HepG2 (cell line): ENCODE measurements around the gene JPH4. TPM values are rescaled to one million over a fixed set of nuclear protein-coding genes. Genes with fewer than 3 reads are reported as not detected.
"Not testable (repeated sequence)": the region's sequence is repeated elsewhere in the genome, so short reads cannot be mapped to it uniquely, and the experiment has no call there.

Experiments used
- ATAC-seq: fragments of 200-7000 bp; cut with Tn5 transposase; 3 replicates; pipeline ENCODE4 v1.9.1; 2020; ENCODE audit warnings: mild to moderate bottlenecking, moderate library complexity
- BruUV-seq: library from RNA; stranded (reverse); fragments of 400-500 nt; replicated peaks from 2 replicates; lab custom pipeline; 2021; lab: Mats Ljungman, UMichigan
- CTCF ChIA-PET: fragments of 300-600 bp; formaldehyde crosslinking; extraction: SDS; loops from one replicate; lab custom pipeline; 2021; ENCODE audit warnings: low total read pairs, inconsistent platforms, low intra/inter-chr PET ratio; lab: Yijun Ruan, JAX
- POLR2A ChIA-PET: fragments of 350-600 bp; sonication (Branson Sonifier 250); formaldehyde crosslinking; loops from one replicate; lab custom pipeline; 2020; ENCODE audit warnings: antibody characterized with exemption, inconsistent platforms; lab: Yijun Ruan, JAX
- DNase-seq: peaks from one replicate; pipeline ENCODE4 v3.0.0-alpha.2; 2015; ENCODE audit warnings: low spot score
- FAIRE-seq: peaks from 3 replicates; lab custom pipeline; 2011; peaks lifted over from hg19 to GRCh38; lab: Jason Lieb, UNC
- H2AFZ ChIP-seq: one replicate; pipeline ENCODE4 v1.6.1; 2011; ENCODE audit warnings: low read length, inconsistent platforms
- H3K27ac ChIP-seq: fragments of 300-600 bp; 3 replicates; pipeline ENCODE4 v1.8.0; 2011; ENCODE audit warnings: mixed run types, mild to moderate bottlenecking, mixed read lengths, low read length, inconsistent platforms; ENCODE audit not compliant: insufficient read depth; ENCODE audit errors: extremely low read length
- H3K27me3 ChIP-seq, 2 experiments: fragments of 200-600 bp in 1 of 2; 2 replicates in 1 of 2; 3 replicates in 1 of 2; pipeline versions ENCODE4 v1.6.0 to v1.8.0; 2011; ENCODE audit warnings: low read length in 2 of 2, mild to moderate bottlenecking in 2 of 2, moderate library complexity in 2 of 2, inconsistent platforms in 1 of 2; ENCODE audit not compliant: insufficient read depth in 2 of 2, control insufficient read depth in 1 of 2
- H3K36me3 ChIP-seq, 2 experiments: fragments of 200-600 bp in 1 of 2; replicated peaks in 1 of 2; 2 replicates in 1 of 2; 3 replicates in 1 of 2; pipeline versions ENCODE4 v1.5.1 to v1.8.0; 2011; ENCODE audit warnings: low read length in 2 of 2, inconsistent platforms in 1 of 2; ENCODE audit not compliant: insufficient read depth in 2 of 2, control insufficient read depth in 1 of 2
- H3K4me1 ChIP-seq: 2 replicates; pipeline ENCODE4 v1.5.1; 2012; ENCODE audit warnings: low read length, inconsistent platforms; ENCODE audit not compliant: insufficient read depth
- H3K4me2 ChIP-seq: 2 replicates; pipeline ENCODE4 v1.6.0; 2011; ENCODE audit warnings: low read depth, low read length, inconsistent platforms
- H3K4me3 ChIP-seq, 3 experiments: fragments of 200-600 bp in 1 of 3; sonication (generic), shearing (Covaris generic) in 1 of 3; replicated peaks in 1 of 3; 2 replicates each; pipeline ENCODE4 v1.5.1; 2011 to 2016; ENCODE audit warnings: low read length in 3 of 3, inconsistent platforms in 2 of 3, low read depth in 2 of 3, mild to moderate bottlenecking in 2 of 3, control low read depth in 1 of 3, mixed read lengths in 1 of 3; ENCODE audit not compliant: insufficient read depth in 1 of 3
- H3K79me2 ChIP-seq: one replicate; pipeline ENCODE4 v1.6.1; 2011; ENCODE audit warnings: low read length, inconsistent platforms; ENCODE audit not compliant: insufficient read depth
- H3K9ac ChIP-seq: 2 replicates; pipeline ENCODE4 v1.6.0; 2011; ENCODE audit warnings: mild to moderate bottlenecking, low read depth, low read length, inconsistent platforms; ENCODE audit not compliant: insufficient read depth
- H3K9me3 ChIP-seq: 2 replicates; pipeline ENCODE4 v1.5.1; 2012; ENCODE audit warnings: mild to moderate bottlenecking, low read length
- H4K20me1 ChIP-seq: 2 replicates; pipeline ENCODE4 v1.6.0; 2011; ENCODE audit warnings: inconsistent platforms, mild to moderate bottlenecking, low read length, moderate library complexity; ENCODE audit not compliant: insufficient read depth
- CEBPB ChIP-seq: IDR thresholded peaks from 2 replicates; pipeline ENCODE4 v1.6.1; 2011; ENCODE audit warnings: low read depth, low read length, improper control_type of control experiment, borderline replicate concordance
- CEBPG ChIP-seq: IDR thresholded peaks from 2 replicates; pipeline ENCODE4 v1.6.1; 2016
- GLI4 ChIP-seq: sonication (generic); formaldehyde crosslinking; IDR thresholded peaks from 2 replicates; pipeline ENCODE4 v1.5.1; 2020; ENCODE audit warnings: missing genetic modification reagents, mild to moderate bottlenecking, moderate library complexity, borderline replicate concordance
- KDM1A ChIP-seq: IDR thresholded peaks from 2 replicates; pipeline ENCODE4 v1.6.1; 2016; ENCODE audit warnings: missing compliant biosample characterization
- NFKB2 ChIP-seq: sonication (generic); formaldehyde crosslinking; IDR thresholded peaks from 2 replicates; pipeline ENCODE4 v1.4.0; 2020; ENCODE audit warnings: missing genetic modification reagents, borderline replicate concordance
- SMC3 ChIP-seq: IDR thresholded peaks from 2 replicates; pipeline ENCODE4 v1.6.1; 2011; ENCODE audit warnings: low read length, improper control_type of control experiment
- ZNF263 ChIP-seq: sonication (generic); formaldehyde crosslinking; IDR thresholded peaks from 2 replicates; pipeline ENCODE4 v1.4.0; 2020; ENCODE audit warnings: missing genetic modification reagents
- ZNF460 ChIP-seq: sonication (generic); formaldehyde crosslinking; IDR thresholded peaks from 2 replicates; pipeline ENCODE4 v1.5.1; 2020; ENCODE audit warnings: missing genetic modification reagents, mild to moderate bottlenecking, borderline replicate concordance
- WGBS: methylation state at CpG from one replicate; pipeline ENCODE4 v1.1.6; 2017; ENCODE audit warnings: low lambda C conversion rate; 5-methylcytosine and 5-hydroxymethylcytosine counted together
- in situ Hi-C: cut with HindIII; loops from 2 replicates; pipeline ENCODE4 v1.10.0; 2017; ENCODE audit warnings: low pct_unique_long_range_greater_than_20kb; ENCODE audit not compliant: extremely low pct_ligation_motif_present
- intact Hi-C: fragments of 100-400 bp; cut with micrococcal nuclease; formaldehyde crosslinking; loops from one replicate; pipeline ENCODE4 v1.10.0; 2022; ENCODE audit not compliant: unreplicated experiment
- polyA plus RNA-seq, 8 experiments: library from polyadenylated mRNA; depleted of rRNA in 3 of 8; stranded (reverse) in 7 of 8; unstranded in 1 of 8; fragments of >200 nt; fragmentation: Illumina TruSeq in 4 of 8; extraction: Trizol in 4 of 8; gene quantifications; 2 replicates each; pipeline versions ENCODE4 v1.2.1 to v1.2.3, GENCODE V29; 2011 to 2016; ENCODE audit warnings: low read depth in 4 of 8, missing spikeins in 1 of 8, mixed read lengths in 1 of 8; ENCODE audit not compliant: insufficient read depth in 1 of 8
- total RNA-seq, 5 experiments: library from RNA; depleted of rRNA; stranded (reverse); fragments of >200 nt; fragmentation: Illumina TruSeq; extraction: Trizol; gene quantifications; 2 replicates each; pipeline ENCODE4 v1.2.3, GENCODE V29; 2016; ENCODE audit warnings: low read depth in 1 of 5
- TF ChIP-seq, protein P1 (sequence below): sonication (generic); formaldehyde crosslinking; IDR thresholded peaks from 2 replicates; pipeline ENCODE4 v1.5.0; 2020; ENCODE audit warnings: mild to moderate bottlenecking, missing genetic modification reagents

Gene JPH4
- total and polyA plus RNA-seq, 2 of the 13 experiments (the other 11 are each of a cell fraction or from before 2014, with no cell fraction given), result 0.08 to 0.22 TPM

DNA sequence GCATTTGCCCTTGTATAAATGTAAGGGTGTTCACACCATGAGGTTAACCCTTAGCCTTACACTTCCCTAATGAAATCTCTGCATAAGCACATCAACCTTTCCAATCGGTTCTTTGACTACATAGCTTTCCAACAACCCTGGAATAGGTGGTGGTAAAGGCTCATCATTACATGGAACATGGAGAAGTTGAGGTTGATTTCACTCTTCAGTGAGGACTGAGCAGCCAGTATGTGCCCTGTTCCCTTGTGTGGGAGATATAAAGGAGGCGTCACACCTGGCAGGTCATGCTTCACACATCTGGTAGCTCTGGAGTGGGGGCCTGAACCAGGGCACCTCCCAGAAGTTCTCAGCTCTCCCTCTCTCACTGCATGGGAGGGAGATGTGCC is 21.7 kb upstream of the JPH4 start (continued):
- TF ChIP-seq NFKB2 (CRISPR knock-in tag) (no peak), GLI4 (CRISPR knock-in tag) (no peak), SMC3 (0 out of 2 replicates have a peak, but pooled peaks have one; percentile 10)

DNA sequence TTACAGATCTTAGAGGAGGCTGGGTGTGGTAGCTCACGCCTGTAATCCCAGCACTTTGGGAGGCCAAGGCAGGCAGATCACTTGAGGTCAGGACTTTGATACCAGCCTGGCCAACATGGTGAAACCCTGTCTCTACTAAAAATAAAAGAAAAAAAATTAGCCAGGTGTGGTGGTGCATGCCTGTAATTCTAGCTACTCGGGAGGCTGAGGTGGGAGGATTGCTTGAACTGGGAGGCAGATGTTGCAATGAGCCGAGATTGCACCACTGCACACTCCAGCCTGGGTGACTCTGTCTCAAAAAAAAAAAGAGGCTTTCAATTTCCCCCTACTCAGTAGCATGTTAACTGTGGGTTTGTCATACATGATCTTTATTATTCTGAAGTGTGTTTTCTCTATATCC is 15.6 kb upstream of the JPH4 start:
- CTCF ChIA-PET, result interaction anchor here (1.2 kb wide), 1 partner anchor 38 kb away, joined by 4 read pairs; no protein-coding TSS in a partner anchor
- H3K27ac ChIP-seq, BruUV-seq, FAIRE-seq, ATAC-seq, H3K4me2 ChIP-seq, H2AFZ ChIP-seq, intact Hi-C loops, H3K4me3 ChIP-seq, H3K27me3 ChIP-seq, DNase-seq, H3K36me3 ChIP-seq, H3K79me2 ChIP-seq, H4K20me1 ChIP-seq, in situ Hi-C loops, H3K9ac ChIP-seq, H3K9me3 ChIP-seq: not testable (repeated sequence)
- H3K4me1 ChIP-seq, result peaks cover 14% of the 10 kb centered on the region
- WGBS, result 64% methylated on average over 3 of the region's 3 CpGs
- TF ChIP-seq KDM1A (CRISPR knock-in tag), result peak; percentile 37; the same call in 1 of the 2 replicates
- peak; percentile 38; the same call in 1 of the 2 replicates for TF ChIP-seq CEBPG (CRISPR knock-in tag)
- TF ChIP-seq, protein P1, sequence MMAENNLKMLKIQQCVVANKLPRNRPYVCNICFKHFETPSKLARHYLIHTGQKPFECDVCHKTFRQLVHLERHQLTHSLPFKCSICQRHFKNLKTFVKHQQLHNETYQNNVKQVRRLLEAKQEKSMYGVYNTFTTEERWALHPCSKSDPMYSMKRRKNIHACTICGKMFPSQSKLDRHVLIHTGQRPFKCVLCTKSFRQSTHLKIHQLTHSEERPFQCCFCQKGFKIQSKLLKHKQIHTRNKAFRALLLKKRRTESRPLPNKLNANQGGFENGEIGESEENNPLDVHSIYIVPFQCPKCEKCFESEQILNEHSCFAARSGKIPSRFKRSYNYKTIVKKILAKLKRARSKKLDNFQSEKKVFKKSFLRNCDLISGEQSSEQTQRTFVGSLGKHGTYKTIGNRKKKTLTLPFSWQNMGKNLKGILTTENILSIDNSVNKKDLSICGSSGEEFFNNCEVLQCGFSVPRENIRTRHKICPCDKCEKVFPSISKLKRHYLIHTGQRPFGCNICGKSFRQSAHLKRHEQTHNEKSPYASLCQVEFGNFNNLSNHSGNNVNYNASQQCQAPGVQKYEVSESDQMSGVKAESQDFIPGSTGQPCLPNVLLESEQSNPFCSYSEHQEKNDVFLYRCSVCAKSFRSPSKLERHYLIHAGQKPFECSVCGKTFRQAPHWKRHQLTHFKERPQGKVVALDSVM (CRISPR knock-in tag), result 0 out of 2 replicates have a peak, but pooled peaks have one; percentile 36
- TF ChIP-seq ZNF460, result peak; percentile 88
- TF ChIP-seq CEBPB, result peak; percentile 74
- TF ChIP-seq ZNF263, result peak; percentile 42; the same call in 1 of the 2 replicates
- POLR2A ChIA-PET, result interaction anchor here (7.4 to 7.8 kb wide), 2 partner anchors 18 to 42 kb away, joined by 142 to 787 read pairs; partner anchors contain the start of gene DHRS2
